NCI-H2107 (cell line): ENCODE data around the gene BPGM.

Experiments used
- DNase-seq: peaks from one replicate; lab custom pipeline; 2025; lab: John Stamatoyannopoulos, UW

BPGM gene

GRCh38 chr7:134697205-134697886 lies 50.7 kb downstream of the BPGM start:
- no peak for DNase-seq

- no peak for DNase-seq
Measured at GRCh38 chr7:134698481-134698880, 51.8 kb downstream of the BPGM start.

DNA sequence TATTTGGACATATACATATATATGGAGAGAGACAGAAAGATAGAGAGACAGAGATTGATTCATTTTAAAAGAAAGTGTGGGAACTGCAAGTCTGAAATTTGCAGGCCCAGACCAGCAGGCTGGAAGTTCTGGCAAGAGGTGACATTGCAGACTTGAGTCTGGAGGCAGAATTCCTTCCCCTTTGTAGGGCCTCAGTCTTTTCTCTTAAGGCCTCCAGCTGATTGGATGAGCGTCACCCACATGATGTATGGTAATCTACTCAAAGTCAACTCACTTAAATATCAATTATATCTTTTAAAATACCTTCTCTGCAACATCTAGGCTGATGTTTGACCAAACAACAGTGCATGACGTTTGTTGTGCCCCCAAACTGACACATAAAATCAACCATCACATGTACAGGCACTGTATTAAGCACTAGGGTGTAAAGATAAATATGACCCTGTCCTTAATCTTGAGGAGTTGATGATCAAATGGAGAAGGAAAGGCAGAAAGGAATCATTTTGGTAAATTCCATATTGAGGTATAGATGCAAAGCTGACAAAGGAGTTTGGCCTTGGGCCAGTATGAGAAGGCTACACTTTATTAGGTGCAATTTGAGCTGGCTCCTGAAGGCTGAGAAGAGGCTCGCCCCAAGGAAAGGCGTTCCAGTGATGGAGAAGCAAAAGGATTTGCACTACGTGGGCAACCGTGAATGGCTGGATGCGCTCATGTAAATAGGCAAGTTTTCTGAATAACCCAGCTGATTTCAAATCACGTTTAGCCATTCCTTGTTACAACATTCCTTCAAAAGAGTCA lies 52.6 kb downstream of the BPGM start:
- no peak for DNase-seq

DNA sequence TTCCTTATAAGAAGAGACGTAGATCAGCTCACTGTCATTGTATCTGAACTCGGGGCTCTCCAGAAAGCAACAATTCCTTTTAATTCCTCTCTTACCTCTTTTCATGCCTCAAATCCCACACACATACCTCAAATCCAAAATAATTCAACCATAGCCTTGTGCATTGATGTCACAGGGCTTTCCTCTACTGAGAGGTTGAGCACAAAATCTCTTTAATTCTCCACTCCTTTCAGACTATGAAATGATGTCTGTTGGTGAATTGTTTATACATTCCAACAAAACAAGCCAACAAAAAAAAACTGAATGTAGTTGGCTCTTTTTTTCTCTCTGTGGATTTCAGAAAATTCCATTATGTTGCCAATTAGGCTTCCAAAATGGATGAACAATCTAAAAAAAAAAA lies 53.2 kb downstream of the BPGM start:
- no peak for DNase-seq

DNA sequence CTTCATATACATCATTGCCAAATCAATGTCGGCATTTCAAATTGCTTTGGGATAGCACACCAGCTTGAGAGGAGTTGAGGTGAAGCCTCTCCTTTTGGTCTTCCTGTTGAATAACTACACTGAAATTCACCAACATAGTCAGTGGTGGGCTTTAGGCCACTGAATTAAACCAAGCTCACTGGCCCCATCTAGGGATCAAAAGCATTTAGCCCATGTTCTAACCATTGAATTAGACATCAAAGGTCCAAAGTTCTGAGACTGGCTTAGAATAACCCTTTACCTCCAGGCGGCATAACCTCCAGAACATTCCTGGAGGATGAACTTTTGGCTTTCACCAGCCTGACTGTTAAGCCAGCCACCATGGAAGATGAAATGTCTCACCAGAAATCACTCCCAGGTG lies 54.6 kb downstream of the BPGM start:
- DNase-seq = no peak

- no peak for DNase-seq
Measured at GRCh38 chr7:134702366-134703240, 56.0 kb downstream of the BPGM start.

- no peak for DNase-seq
Measured at GRCh38 chr7:134703241-134703594, 56.6 kb downstream of the BPGM start.

GRCh38 chr7:134703782-134704181 lies 57.1 kb downstream of the BPGM start:
- DNase-seq = no peak

DNA sequence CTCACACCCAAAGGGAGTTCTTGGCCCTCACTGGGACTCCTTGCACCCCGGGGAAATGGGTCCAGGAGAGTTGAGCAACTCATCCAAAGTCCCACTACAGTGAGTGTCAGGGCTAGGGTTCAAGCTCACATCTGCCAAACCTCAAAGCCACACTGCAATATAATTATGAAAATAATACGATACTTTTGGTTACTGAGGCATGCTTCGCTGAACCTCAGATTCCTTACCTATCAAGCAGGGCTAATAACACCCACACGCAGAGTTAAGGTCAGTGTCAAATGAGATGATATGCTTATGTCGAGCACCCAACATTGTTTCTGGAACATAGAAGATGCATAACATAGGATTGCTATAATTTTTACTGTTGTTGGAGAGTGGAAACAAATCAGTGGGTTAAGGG lies 58.2 kb downstream of the BPGM start:
- no peak for DNase-seq

GRCh38 chr7:134705716-134706115 lies 59.1 kb downstream of the BPGM start:
- no peak for DNase-seq

DNA sequence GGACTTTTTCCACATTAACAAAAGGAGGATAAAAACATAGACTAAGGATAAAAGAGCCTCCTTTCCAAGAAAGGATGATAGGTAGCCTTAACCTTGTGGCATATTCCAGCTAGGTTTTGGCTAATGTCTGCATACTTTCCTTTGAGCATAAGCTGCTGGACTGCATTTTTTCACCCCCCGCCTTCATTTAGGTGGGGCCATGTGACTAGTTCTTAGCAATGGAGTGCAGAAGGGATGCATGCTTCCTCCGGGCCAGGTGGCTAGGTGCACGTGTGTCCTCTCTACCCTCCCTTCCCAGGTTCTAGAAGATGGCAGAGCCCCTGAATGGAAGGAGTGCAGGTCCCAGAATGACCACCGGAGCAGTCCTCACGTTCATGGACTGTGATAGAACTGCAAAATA lies 59.8 kb downstream of the BPGM start:
- no peak for DNase-seq

- no peak for DNase-seq
Measured at GRCh38 chr7:134707663-134708378, 61.2 kb downstream of the BPGM start.

- DNase-seq = no peak
Measured at GRCh38 chr7:134708692-134709091, 62.0 kb downstream of the BPGM start.

DNA sequence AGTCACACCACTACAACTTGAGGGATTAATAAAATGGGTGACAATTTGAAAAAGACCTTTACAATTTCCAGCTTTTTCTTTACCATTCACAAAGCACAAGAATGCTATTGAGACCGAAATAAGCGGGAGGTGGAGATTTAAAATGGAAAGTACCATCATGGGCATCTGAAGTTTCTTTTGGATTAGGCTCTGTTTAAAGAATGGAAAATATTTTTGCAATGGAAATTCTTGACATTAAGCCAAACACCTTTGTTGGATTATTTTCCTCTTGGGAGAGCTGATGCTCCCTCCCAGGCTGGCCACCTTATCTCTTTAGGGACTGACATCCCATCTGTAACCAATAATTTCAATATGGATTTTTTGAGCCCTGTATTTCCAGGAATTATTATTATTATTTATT lies 62.5 kb downstream of the BPGM start:
- no peak for DNase-seq

- DNase-seq = no peak
Measured at GRCh38 chr7:134710511-134710853, 63.8 kb downstream of the BPGM start.

DNA sequence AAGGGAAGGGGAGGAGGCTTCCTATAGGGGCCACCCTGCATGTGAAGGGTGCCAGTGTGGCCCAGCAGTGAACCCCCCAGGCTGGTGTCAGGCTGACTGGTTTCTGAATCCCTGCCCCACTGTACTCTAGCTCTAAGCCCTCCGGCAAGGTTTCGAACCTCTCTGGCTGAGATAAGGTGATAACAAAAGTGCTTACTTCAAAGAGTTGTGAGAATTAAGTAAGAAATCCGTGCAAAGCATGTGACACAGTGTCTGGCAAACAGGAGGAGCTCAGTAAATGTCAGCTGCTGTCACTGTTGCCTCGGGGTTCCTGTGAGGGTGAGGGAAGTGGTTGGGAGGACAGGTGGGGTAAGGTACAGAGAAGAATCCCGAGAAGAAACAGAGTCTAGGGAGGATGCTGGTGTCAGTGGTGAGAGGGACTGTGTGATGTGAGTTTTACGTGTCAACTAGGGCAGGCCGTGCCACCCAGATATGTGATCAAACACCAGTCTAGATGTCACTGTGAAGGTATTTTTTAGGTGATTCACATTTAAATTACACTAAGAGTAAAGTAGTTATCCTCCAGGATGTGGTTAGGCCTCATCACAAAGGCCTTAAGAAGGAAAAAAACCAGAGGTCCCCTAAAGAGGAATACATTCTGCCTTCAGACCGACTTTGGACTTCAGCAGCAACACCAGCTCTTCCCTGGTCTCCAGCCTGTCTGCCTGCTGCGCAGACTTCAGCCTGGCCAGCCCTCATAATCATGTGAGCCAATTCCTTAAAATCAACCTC lies 64.4 kb downstream of the BPGM start:
- DNase-seq = no peak

GRCh38 chr7:134712196-134712595 lies 65.5 kb downstream of the BPGM start:
- no peak for DNase-seq

DNA sequence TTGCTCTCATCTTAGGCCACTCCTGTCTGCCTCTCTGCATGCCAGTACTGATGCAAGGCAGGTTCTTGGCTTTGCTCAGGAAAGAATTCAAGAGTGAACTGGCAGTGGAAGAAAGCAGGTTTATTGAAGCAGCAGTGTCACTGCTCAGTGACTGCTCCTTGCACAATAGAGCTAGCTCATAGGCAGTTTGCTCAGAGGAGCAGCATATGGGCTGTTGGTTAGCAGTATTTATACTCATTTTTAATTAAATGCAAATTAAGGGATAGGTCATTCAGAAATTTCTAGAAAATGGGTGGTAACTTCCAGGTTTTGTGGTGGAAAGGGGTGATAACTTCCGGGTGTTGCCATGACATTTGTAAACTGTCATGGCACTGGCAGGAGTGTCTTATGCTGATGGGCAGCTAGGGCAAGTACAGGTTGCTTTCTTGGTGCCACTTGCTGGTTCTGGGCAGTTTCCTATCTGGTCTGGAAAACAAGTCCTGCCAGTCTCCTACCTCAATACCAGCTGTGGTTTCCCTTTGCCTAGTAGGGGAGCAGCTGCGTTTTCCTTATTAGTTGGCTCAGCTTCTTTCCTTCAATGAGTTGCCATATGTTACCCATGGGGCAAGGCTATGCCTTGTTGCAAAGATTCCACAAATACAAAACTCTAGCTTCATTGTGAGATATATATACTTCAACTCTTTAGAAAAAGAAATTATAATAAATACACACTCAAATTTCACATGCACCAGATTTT lies 68.0 kb downstream of the BPGM start:
- no peak for DNase-seq

DNA sequence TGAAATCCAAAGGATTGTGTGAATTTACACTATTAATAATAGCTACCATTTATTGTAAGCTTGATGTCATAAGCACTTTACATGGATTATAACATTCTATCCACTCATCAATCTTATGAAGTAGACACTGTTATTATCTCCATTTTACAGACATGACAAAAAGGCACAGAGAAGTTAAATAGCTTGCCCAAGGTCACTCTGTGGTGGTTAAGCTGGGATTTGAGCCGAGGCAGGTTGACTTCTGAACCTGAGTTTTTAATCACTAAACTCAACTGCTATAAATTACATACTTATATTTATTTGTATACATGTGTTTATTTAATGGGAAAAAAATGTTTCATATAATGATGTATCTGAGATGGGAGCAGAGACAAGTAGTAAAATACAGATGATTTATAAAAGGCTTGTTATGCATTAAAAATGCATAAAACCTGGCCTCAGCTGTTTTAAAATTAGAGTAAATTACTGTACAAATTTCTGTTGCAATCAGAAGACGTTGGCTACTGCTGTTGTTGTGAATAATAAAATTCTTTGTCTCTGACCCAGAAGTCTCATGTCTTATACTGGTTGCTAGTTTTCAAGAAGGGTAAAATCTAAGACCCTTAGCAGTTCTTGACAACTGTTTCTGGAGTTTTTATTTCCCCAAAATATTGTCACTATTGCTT lies 71.7 kb downstream of the BPGM start:
- DNase-seq = no peak
